Measurements from ENCODE around the gene ASXL1. TPM values are rescaled to one million over a fixed set of nuclear protein-coding genes. Genes with fewer than 3 reads are reported as not detected.

Gene ASXL1
- total RNA-seq, 1 experiment from 2014 or later = 25.7 TPM

DNA sequence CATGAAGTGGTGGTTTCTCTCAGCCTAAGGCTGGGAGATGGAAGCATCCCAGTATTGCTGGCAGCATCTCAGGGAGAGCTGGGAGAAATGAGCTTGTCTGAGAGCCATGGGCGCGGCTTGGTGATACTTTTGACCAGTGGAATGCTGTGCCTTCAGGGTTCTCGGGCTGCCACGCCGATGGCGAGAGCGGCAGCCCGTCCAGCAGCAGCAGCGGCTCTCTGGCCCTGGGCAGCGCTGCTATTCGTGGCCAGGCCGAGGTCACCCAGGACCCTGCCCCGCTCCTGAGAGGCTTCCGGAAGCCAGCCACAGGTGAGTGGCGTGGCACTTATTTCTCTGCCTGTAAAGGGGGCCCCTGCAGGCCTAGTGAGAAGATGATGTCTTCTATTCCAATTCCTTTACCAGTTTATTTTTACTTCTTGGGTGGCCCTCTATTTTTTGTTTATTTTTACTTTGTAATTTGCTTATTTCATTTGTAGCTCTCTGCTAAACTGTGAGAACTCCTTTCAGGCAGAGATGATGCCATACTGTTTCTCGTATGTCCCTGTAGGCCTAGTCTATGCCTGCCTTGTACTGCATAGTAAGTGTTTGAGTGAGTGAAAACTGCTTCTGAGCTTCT is 71.7 kb downstream of the ASXL1 start:
- in situ Hi-C loops (cut with HindIII; ENCODE audit: low pct_unique_long_range_greater_than_20kb, low sequenced_read_pairs) = no loop called here

DNA sequence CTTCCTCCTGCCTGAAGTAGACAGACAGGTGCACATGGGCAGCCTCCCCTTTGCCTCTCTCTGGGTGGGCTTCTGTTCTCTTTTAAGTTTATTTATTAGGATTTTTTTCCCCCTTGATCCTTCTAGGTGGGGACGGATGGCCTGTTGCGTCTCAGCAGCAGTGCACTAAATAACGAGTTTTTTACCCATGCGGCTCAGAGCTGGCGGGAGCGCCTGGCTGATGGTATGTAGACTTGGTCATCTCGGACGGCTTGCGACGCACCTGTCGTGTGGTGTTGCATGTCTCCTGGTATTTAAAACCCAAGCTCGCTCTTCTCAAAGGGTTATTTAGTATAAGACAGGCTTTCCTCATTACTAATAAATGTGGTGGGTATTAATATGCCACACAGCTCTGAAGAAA is 73.3 kb downstream of the ASXL1 start:
- no peak for DNase-seq (ENCODE audit: low read depth)
- in situ Hi-C loops (cut with HindIII; ENCODE audit: low pct_unique_long_range_greater_than_20kb, low sequenced_read_pairs) = no loop called here

More for the DNA sequence above, 71.7 kb downstream of the ASXL1 start:
- no peak for DNase-seq (ENCODE audit: low read depth)

DNA sequence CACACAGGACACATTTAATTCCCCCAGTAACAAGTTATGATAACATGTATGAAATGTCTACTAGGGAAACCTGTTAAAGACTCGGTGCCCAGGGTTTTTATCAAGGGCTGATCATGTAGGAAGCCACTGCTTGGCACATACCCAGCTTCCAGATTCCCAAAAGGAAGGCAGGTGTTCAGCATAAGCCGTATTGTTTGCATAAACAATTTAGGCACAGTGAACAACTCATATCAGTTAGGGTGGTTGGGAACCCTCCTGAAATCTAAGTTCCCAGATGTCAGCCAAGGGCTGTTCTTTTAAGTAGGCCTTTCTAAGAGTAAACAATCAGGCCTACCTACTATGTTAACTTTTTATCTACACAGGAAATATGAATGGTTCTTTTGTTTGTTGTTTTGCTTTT is 74.1 kb downstream of the ASXL1 start:
- in situ Hi-C loops (cut with HindIII; ENCODE audit: low pct_unique_long_range_greater_than_20kb, low sequenced_read_pairs) = no loop called here
- DNase-seq (ENCODE audit: low read depth) = no peak

DNA sequence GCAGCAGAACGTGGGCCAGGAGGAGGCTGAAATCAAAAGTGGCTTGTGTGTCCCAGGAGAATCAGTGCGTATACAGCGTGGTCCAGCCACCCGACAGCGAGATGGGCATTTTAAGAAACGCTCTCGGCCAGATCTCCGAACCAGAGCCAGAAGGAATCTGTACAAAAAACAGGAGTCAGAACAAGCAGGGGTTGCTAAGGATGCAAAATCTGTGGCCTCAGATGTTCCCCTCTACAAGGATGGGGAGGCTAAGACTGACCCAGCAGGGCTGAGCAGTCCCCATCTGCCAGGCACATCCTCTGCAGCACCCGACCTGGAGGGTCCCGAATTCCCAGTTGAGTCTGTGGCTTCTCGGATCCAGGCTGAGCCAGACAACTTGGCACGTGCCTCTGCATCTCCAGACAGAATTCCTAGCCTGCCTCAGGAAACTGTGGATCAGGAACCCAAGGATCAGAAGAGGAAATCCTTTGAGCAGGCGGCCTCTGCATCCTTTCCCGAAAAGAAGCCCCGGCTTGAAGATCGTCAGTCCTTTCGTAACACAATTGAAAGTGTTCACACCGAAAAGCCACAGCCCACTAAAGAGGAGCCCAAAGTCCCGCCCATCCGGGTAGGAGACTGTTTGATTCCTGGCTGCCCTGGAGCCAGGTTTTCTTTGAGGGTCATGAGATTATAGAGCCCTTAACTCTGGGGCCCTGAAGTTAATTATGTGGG is 75.3 kb downstream of the ASXL1 start:
- no peak for DNase-seq (ENCODE audit: low read depth)
- in situ Hi-C loops (cut with HindIII; ENCODE audit: low pct_unique_long_range_greater_than_20kb, low sequenced_read_pairs) = no loop called here

DNA sequence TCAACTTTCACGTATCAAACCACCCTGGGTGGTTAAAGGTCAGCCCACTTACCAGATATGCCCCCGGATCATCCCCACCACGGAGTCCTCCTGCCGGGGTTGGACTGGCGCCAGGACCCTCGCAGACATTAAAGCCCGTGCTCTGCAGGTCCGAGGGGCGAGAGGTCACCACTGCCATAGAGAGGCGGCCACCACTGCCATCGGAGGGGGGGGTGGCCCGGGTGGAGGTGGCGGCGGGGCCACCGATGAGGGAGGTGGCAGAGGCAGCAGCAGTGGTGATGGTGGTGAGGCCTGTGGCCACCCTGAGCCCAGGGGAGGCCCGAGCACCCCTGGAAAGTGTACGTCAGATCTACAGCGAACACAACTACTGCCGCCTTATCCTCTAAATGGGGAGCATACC is 76.3 kb downstream of the ASXL1 start:
- in situ Hi-C loops (cut with HindIII; ENCODE audit: low pct_unique_long_range_greater_than_20kb, low sequenced_read_pairs) = no loop called here

DNA sequence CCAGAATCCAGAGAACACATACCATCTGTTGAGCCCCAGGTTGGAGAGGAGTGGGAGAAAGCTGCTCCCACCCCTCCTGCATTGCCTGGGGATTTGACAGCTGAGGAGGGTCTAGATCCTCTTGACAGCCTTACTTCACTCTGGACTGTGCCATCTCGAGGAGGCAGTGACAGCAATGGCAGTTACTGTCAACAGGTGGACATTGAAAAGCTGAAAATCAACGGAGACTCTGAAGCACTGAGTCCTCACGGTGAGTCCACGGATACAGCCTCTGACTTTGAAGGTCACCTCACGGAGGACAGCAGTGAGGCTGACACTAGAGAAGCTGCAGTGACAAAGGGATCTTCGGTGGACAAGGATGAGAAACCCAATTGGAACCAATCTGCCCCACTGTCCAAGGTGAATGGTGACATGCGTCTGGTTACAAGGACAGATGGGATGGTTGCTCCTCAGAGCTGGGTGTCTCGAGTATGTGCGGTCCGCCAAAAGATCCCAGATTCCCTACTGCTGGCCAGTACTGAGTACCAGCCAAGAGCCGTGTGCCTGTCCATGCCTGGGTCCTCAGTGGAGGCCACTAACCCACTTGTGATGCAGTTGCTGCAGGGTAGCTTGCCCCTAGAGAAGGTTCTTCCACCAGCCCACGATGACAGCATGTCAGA is 77.4 kb downstream of the ASXL1 start:
- in situ Hi-C loops (cut with HindIII; ENCODE audit: low pct_unique_long_range_greater_than_20kb, low sequenced_read_pairs) = no loop called here
- DNase-seq (ENCODE audit: low read depth) = no peak

More for the DNA sequence above, 76.3 kb downstream of the ASXL1 start:
- no peak for DNase-seq (ENCODE audit: low read depth)

DNA sequence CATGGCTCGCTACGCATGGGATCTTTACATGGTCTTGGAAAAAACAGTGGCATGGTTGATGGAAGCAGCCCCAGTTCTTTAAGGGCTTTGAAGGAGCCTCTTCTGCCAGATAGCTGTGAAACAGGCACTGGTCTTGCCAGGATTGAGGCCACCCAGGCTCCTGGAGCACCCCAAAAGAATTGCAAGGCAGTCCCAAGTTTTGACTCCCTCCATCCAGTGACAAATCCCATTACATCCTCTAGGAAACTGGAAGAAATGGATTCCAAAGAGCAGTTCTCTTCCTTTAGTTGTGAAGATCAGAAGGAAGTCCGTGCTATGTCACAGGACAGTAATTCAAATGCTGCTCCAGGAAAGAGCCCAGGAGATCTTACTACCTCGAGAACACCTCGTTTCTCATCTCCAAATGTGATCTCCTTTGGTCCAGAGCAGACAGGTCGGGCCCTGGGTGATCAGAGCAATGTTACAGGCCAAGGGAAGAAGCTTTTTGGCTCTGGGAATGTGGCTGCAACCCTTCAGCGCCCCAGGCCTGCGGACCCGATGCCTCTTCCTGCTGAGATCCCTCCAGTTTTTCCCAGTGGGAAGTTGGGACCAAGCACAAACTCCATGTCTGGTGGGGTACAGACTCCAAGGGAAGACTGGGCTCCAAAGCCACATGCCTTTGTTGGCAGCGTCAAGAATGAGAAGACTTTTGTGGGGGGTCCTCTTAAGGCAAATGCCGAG is 78.2 kb downstream of the ASXL1 start:
- in situ Hi-C loops (cut with HindIII; ENCODE audit: low pct_unique_long_range_greater_than_20kb, low sequenced_read_pairs) = no loop called here

DNA sequence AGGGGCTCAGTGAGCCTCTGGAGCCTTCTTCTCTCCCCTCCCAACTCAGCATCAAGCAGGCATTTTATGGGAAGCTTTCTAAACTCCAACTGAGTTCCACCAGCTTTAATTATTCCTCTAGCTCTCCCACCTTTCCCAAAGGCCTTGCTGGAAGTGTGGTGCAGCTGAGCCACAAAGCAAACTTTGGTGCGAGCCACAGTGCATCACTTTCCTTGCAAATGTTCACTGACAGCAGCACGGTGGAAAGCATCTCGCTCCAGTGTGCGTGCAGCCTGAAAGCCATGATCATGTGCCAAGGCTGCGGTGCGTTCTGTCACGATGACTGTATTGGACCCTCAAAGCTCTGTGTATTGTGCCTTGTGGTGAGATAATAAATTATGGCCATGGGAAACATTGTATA is 78.8 kb downstream of the ASXL1 start:
- DNase-seq (ENCODE audit: low read depth) = no peak
- in situ Hi-C loops (cut with HindIII; ENCODE audit: low pct_unique_long_range_greater_than_20kb, low sequenced_read_pairs) = no loop called here

More for the DNA sequence above, 78.2 kb downstream of the ASXL1 start:
- DNase-seq (ENCODE audit: low read depth) = no peak

DNA sequence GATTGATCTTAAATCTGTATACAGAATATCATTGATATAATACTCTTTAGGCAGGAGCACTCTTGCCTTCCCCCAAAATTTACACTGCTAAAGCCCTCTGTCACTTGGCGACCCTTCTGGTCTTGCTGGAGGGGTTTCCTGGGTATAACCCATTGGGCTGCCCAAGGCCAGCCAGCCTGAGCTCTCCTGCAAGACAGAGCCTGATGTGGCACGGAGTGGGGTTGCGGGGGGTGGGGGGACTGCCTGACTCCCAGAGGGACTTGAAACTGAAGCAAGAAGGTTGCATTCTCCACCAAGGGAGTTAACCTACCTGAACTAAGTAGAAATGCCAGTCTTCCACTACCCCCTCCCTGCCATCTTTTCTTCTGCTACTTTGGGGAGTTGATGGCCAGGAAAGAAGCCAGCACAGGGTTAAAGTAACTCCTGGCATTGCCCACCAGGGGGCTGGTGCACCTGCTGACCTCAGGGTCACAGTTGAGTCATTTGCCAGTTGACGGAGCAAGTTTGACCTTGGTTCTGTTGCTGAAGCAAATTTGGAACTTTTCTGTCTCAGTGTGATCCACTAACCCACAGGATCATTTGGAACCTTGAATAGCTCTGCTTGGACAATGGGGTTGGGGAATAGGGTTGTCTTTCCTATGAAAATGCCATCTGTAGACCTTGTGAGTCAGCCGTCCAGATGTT is 79.4 kb downstream of the ASXL1 start:
- DNase-seq (ENCODE audit: low read depth) = no peak
- in situ Hi-C loops (cut with HindIII; ENCODE audit: low pct_unique_long_range_greater_than_20kb, low sequenced_read_pairs) = no loop called here

DNA sequence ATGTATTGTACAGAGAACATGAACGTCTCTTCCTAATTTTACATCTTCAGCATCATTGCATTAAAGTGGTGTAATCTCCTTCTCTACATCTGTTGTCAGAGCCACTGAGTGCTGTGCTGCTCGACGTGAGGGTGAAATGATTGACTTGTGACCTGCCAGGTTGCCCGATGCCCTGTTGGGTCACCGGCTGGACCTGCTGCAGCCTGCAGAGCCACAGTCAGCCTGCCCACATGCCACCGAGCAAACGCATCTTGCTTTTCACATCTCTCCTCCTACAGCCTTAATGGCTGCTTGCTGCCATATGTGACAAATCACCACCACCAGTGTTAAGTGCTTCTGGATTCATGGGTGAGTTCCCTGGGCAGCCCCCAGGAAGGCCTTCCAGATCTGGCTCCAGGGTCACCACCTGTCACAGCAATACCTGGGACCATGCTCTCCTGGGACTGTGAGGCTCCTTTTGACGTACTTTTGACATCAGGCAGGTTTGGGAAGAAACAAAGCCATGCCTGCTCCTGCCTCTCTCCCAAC is 80.3 kb downstream of the ASXL1 start:
- no peak for DNase-seq (ENCODE audit: low read depth)
- in situ Hi-C loops (cut with HindIII; ENCODE audit: low pct_unique_long_range_greater_than_20kb, low sequenced_read_pairs) = no loop called here

DNA sequence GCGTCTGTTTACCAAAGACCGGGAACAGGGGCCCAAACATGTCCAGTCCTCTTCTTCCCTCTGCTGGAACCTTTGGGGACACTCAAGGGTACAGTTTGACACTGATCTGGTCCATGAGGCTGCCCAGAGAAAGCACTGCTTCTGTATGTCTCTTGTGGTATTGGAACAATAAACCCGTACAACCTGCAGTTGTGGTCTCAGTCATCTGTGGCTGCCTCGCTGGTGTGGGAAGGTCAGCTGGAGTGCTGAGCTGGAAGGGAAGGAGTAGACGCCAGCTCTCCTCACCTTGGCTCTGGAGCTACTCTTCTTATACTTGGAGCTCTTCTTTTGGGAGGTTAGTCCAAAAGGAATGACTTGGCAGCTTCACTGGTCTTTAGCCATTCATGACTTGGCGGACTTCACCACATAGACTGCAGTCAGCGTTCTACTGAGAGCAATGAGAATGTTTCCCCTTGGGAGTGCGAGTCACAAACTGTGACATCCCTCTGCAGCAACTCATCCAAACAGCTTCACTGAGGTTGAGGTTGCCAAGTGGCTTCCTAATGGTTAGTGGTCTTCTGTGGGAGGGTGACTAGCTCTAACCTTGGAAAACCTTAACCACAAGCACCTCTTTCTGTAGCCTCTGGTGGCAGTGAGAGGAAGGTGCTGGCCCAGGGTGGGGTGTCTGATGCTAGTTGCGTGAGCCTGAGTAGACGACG is 81.2 kb downstream of the ASXL1 start:
- no peak for DNase-seq (ENCODE audit: low read depth)
- in situ Hi-C loops (cut with HindIII; ENCODE audit: low pct_unique_long_range_greater_than_20kb, low sequenced_read_pairs) = no loop called here

DNA sequence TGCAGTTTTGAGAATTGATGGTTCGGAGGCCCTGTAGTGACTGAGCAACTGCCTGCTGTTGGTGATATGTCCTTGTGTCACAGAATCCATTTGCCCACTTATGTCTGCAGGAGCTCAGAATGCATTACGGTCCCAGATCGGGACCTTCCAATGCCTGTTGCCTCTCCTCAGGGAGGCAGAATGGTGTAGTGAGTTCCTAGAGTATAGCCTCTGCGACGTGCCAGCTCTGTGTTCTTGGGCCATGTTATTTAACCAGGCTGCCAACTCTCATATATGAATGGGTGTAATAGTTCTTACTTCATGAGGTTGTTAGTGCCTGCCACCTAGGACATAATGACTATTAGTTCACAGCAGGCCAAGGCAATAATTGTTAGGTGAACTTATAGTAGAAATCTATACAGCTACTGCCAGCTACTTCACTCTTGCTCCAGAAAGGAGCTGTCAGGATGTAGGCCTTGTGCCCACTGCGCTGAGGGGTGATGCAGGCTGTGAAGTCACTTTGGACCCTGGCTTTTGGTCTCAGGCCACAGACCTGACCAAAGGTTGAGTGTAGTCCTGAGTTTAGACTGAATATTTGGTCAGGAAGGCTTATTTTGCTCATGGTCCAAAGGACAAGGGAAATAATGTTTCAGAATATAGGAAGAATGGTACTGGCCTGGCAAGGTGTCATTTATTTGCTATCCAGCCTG is 82.1 kb downstream of the ASXL1 start:
- in situ Hi-C loops (cut with HindIII; ENCODE audit: low pct_unique_long_range_greater_than_20kb, low sequenced_read_pairs) = no loop called here
- no peak for DNase-seq (ENCODE audit: low read depth)

DNA sequence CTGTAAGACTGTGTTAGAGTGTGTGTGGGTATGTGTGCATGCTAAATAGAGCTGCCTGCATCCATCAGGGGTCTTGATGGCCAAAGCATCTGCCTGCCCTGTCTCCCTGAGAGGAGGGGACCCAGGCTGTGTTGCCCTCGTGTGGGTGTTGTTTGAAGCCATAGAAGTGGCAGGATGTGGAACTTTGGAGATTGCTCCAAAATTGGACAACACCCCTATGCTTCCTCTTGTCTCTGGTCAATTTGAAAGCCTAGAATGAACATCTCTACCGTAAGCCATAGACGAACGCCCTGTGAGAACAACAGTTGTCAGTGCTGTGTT is 82.6 kb downstream of the ASXL1 start:
- in situ Hi-C loops (cut with HindIII; ENCODE audit: low pct_unique_long_range_greater_than_20kb, low sequenced_read_pairs) = no loop called here
- DNase-seq (ENCODE audit: low read depth) = no peak

DNA sequence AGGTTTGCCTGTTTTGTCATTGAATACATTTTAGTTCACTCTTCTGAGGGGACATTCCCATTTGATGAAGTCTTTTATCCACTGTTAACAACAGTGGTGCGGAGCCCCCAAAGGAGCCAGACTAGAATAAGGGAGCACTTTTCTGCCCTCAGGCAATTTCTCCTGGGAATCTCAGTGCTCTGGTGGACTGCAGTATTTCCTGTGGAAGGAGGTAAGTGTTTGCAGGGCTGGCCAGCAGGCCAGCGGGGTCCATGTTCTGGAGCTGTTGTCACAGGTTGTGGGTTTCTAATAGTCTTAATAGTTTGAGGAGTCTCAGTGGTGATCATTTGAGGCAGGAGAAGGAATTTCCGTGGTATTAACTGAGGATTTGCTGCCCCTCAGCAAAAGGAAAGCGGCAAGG is 83.5 kb downstream of the ASXL1 start:
- in situ Hi-C loops (cut with HindIII; ENCODE audit: low pct_unique_long_range_greater_than_20kb, low sequenced_read_pairs) = no loop called here

DNA sequence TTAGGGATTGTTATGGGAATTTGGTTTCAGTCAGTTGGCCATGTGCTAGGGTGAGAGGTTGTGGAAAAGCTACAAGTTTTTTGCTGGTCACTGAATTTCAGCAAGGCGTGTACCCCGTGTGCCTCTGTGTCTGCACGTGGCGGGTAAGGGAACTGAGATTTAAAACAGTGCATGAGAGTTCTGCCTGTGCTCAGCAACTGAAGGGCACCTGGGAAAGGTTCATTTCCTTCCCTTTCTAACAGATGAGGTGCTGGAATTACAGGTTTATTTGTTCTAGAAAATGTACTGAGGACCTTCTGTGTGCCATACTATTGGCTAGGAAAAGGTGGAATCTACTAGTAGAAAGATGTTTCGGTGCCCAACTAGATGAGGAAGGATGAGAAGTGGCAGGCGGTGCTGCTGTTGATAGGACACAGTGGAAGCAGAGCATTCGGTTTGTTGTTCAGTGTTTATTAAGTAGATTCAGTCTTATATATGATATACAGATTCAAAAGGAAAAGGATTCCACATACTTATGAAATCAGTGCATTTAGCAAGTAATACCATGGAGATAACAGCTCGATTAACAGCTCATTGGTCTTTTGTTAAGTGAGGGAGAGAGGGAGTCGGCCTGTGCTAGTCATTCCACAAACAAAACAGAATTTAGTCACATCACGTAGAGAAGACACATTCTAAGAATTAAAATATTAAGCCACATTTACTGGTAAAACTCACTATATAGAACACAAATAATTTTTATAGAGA is 84.7 kb downstream of the ASXL1 start:
- in situ Hi-C loops (cut with HindIII; ENCODE audit: low pct_unique_long_range_greater_than_20kb, low sequenced_read_pairs) = no loop called here
- DNase-seq (ENCODE audit: low read depth) = no peak

More for the DNA sequence above, 83.5 kb downstream of the ASXL1 start:
- DNase-seq (ENCODE audit: low read depth) = no peak

DNA sequence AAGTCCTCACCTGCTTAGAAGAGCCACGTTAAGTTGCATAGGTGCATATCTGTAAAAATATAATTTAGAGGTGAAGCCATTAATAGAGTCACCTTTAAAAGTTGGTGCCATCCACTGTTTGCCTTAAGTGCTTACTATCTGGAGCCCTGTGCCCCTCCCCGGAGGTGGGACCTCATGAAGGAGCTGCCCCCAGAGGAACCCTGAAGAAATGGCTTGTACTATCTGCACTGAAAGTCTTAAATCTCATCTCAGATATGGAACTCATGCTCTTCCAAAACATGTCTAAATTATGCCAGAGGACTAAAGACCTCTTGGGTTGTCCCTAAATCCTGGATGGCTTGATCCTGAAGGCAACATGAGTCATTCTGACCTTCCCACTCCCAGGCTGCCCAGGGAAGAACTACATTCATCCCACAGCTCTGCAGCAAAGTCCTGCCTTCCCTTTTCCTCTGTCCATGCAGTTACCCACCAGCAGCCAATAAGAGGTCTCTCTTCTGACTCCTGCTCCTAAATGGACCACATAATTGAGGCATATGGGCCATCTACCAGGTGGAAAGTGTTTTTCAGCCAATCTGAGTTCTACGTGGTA is 85.3 kb downstream of the ASXL1 start:
- DNase-seq (ENCODE audit: low read depth) = no peak
- in situ Hi-C loops (cut with HindIII; ENCODE audit: low pct_unique_long_range_greater_than_20kb, low sequenced_read_pairs) = no loop called here

Measured in Caki2 (cell line).